ENCODE results near the gene TMEM259. TPM values are rescaled to one million over a fixed set of nuclear protein-coding genes. Genes with fewer than 3 reads are reported as not detected.
A peak's percentile ranks its signal among the peaks of the same experiment; 100 is the strongest.

The TMEM259 gene
- total and polyA plus RNA-seq, 9 of the 15 experiments (the other 6 are each of a cell fraction or from before 2014, with no cell fraction given), result 0.52 to 231 (median 63.6) TPM

DNA sequence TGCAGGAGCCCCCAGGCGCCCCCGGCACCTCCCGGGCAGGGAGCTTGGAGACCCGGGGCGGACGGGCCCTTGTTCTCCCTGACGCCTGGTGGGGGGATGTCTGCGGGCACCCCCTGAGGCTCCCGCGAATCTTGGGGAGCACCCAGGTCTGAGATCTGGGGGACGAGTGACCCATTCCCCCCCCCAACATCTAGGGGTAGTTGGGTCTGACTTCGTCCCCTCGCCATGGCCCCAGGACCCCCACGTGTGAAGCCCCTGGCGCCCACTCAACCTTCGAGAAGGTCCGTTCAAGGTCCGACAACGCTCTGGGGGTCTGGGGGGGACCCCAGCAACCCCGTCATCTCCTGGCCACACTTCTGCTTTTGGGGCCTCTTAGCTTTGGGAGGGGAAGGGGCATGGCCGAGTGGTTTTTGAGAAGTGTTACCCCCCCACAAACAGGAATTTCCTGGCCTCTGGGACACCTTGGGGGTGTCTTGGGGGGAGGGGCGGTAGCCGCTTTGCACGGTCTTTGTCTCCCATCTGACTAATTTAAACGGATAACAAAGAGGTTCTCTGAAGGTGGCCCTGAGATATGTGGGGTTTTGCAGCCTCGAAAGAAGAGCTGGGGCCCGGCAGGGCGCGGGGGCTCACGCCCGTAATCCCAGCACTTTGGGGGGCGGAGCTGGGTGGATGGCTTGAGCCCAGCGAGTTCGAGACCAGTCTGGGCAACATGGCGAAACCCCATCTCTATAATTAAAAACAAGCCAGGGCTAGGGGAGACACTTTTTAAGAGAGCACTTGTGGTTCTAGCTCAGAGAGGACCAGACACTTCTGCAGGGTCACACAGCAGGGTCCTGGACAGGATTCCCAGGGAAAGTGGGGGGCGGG is 6.1 kb upstream of the TMEM259 start (continued):
- TF ChIP-seq, protein P1, sequence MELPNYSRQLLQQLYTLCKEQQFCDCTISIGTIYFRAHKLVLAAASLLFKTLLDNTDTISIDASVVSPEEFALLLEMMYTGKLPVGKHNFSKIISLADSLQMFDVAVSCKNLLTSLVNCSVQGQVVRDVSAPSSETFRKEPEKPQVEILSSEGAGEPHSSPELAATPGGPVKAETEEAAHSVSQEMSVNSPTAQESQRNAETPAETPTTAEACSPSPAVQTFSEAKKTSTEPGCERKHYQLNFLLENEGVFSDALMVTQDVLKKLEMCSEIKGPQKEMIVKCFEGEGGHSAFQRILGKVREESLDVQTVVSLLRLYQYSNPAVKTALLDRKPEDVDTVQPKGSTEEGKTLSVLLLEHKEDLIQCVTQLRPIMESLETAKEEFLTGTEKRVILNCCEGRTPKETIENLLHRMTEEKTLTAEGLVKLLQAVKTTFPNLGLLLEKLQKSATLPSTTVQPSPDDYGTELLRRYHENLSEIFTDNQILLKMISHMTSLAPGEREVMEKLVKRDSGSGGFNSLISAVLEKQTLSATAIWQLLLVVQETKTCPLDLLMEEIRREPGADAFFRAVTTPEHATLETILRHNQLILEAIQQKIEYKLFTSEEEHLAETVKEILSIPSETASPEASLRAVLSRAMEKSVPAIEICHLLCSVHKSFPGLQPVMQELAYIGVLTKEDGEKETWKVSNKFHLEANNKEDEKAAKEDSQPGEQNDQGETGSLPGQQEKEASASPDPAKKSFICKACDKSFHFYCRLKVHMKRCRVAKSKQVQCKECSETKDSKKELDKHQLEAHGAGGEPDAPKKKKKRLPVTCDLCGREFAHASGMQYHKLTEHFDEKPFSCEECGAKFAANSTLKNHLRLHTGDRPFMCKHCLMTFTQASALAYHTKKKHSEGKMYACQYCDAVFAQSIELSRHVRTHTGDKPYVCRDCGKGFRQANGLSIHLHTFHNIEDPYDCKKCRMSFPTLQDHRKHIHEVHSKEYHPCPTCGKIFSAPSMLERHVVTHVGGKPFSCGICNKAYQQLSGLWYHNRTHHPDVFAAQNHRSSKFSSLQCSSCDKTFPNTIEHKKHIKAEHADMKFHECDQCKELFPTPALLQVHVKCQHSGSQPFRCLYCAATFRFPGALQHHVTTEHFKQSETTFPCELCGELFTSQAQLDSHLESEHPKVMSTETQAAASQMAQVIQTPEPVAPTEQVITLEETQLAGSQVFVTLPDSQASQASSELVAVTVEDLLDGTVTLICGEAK (IDR thresholded peaks at IDR 0.05), result no peak
- TF ChIP-seq, protein P1 (CRISPR knock-in tag; IDR thresholded peaks at IDR 0.05), result no peak
- TF ChIP-seq ZC3H4 (CRISPR knock-in tag; IDR thresholded peaks at IDR 0.05; ENCODE audit: borderline replicate concordance), result peak; percentile 78; the same call in 1 of the 2 replicates
- TF ChIP-seq CBX3 (IDR thresholded peaks at IDR 0.05; ENCODE audit: borderline replicate concordance in 1 of 2, low read length in 2 of 2), result 0 out of 3 replicates have a peak, but pooled peaks of 1 of the 2 experiments have one; percentile 21
- TF ChIP-seq SMAD4 (CRISPR knock-in tag; conservative IDR thresholded peaks at IDR 0.05), result 0 out of 2 replicates have a peak, but pooled peaks have one; percentile 1
- TF ChIP-seq RBM22 (IDR thresholded peaks at IDR 0.05; ENCODE audit: low read depth, low read length, poor library complexity, severe bottlenecking), result peak; percentile 74
- TF ChIP-seq SIN3A (IDR thresholded peaks at IDR 0.05; ENCODE audit: borderline replicate concordance in 2 of 2, control insufficient read depth in 1 of 2, low read depth in 2 of 2, low read length in 2 of 2), result peak in 1 of 2 experiments; percentile 18; a peak in 1 of 4 replicates
- no peak for TF ChIP-seq ZNF217 (CRISPR knock-in tag; IDR thresholded peaks at IDR 0.05)
- TF ChIP-seq RCOR1 (IDR thresholded peaks at IDR 0.05; ENCODE audit: borderline replicate concordance in 1 of 2, low read depth in 2 of 2, low read length in 2 of 2), result peak in 1 of 2 experiments; percentile 30; a peak in 1 of 4 replicates
- TF ChIP-seq GABPB2 (CRISPR knock-in tag; conservative IDR thresholded peaks at IDR 0.05), result no peak
- TF ChIP-seq SMAD1 (IDR thresholded peaks at IDR 0.05; ENCODE audit: low read depth, low read length, partially characterized antibody), result peak; percentile 12
- no peak for TF ChIP-seq ZEB2 (IDR thresholded peaks at IDR 0.05)
- peak; percentile 49; the same call in 1 of the 2 replicates for TF ChIP-seq FOXK1 (CRISPR knock-in tag; IDR thresholded peaks at IDR 0.05; ENCODE audit: borderline replicate concordance)
- no peak for TF ChIP-seq MYC (IDR thresholded peaks at IDR 0.05; ENCODE audit: low read depth, low read length)
- TF ChIP-seq MYC (CRISPR knock-in tag; IDR thresholded peaks at IDR 0.05; ENCODE audit: borderline replicate concordance, low read depth), result peak; percentile 76; the same call in 1 of the 2 replicates
- TF ChIP-seq, protein P2, sequence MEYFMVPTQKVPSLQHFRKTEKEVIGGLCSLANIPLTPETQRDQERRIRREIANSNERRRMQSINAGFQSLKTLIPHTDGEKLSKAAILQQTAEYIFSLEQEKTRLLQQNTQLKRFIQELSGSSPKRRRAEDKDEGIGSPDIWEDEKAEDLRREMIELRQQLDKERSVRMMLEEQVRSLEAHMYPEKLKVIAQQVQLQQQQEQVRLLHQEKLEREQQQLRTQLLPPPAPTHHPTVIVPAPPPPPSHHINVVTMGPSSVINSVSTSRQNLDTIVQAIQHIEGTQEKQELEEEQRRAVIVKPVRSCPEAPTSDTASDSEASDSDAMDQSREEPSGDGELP (CRISPR knock-in tag; IDR thresholded peaks at IDR 0.05; ENCODE audit: borderline replicate concordance), result peak; percentile 12; the same call in 1 of the 2 replicates
- peak; percentile 6; the same call in 1 of the 2 replicates for TF ChIP-seq SP1 (CRISPR knock-in tag; IDR thresholded peaks at IDR 0.05)
